D721Med (cell line): Measurements from ENCODE around the gene WDR33.
"Not testable (repeated sequence)": the region's sequence is repeated elsewhere in the genome, so short reads cannot be mapped to it uniquely, and the experiment has no call there.

ENCODE experiments used
- DNase-seq: peaks from one replicate; pipeline ENCODE4 v3.0.0; 2011; ENCODE audit warnings: low spot score; ENCODE audit not compliant: insufficient read length
- FAIRE-seq: peaks from 2 replicates; lab custom pipeline; 2011; peaks lifted over from hg19 to GRCh38; lab: Jason Lieb, UNC
- CTCF ChIP-seq: IDR thresholded peaks from 2 replicates; pipeline ENCODE4 v1.5.1; 2012; ENCODE audit warnings: mild to moderate bottlenecking, control low read depth; ENCODE audit not compliant: insufficient read depth; ENCODE audit errors: missing control alignments

The WDR33 gene

GRCh38 chr2:127826047-127826446 is 15.1 kb upstream of the WDR33 start:
- FAIRE-seq (no peak), DNase-seq (no peak)
- TF ChIP-seq CTCF, result no peak

- DNase-seq, result no peak
- FAIRE-seq, result no peak
- no peak for TF ChIP-seq CTCF
These were observed 9.2 kb upstream of the WDR33 start for GRCh38 chr2:127820080-127820668.

- DNase-seq, result no peak
These were observed 7.9 kb upstream of the WDR33 start for GRCh38 chr2:127818794-127819425.

GRCh38 chr2:127818241-127818640 is 7.3 kb upstream of the WDR33 start:
- no peak for TF ChIP-seq CTCF
- DNase-seq, result no peak
- no peak for FAIRE-seq

More at GRCh38 chr2:127818794-127819425, 7.9 kb upstream of the WDR33 start:
- no peak for FAIRE-seq
- TF ChIP-seq CTCF, result no peak

GRCh38 chr2:127814677-127815076 is 3.7 kb upstream of the WDR33 start:
- DNase-seq, result no peak
- FAIRE-seq, result no peak
- TF ChIP-seq CTCF, result no peak

GRCh38 chr2:127812441-127812840 is 1.5 kb upstream of the WDR33 start:
- FAIRE-seq, DNase-seq: not testable (repeated sequence)

- no peak for TF ChIP-seq CTCF
- FAIRE-seq (no peak), DNase-seq (no peak)
These were observed 688 bp upstream of the WDR33 start for GRCh38 chr2:127811397-127812321.
